PC-3 (cell line): ENCODE measurements around the gene OSBPL8. TPM values are rescaled to one million over a fixed set of nuclear protein-coding genes. Genes with fewer than 3 reads are reported as not detected.

Source experiments
- ATAC-seq: fragments of 200-7000 bp; cut with Tn5 transposase; 2 replicates; pipeline ENCODE4 v1.9.1; 2020; ENCODE audit warnings: mild to moderate bottlenecking, moderate library complexity
- BruUV-seq: library from RNA; stranded (reverse); fragments of 400-500 nt; replicated peaks from 2 replicates; lab custom pipeline; 2021; lab: Mats Ljungman, UMichigan
- CTCF ChIA-PET: fragments of 300-600 bp; sonication (Branson Sonifier 250); formaldehyde crosslinking; loops from one replicate; lab custom pipeline; 2022; ENCODE audit warnings: antibody characterized with exemption; lab: Charles Lee
- POLR2A ChIA-PET: fragments of 300-600 bp; sonication (Branson Sonifier 250); formaldehyde crosslinking; loops from one replicate; lab custom pipeline; 2022; ENCODE audit warnings: antibody characterized with exemption; ENCODE audit not compliant: unreplicated experiment; lab: Charles Lee
- DNase-seq: peaks from one replicate; pipeline ENCODE4 v3.0.0-alpha.2; 2015
- H2AFZ ChIP-seq: fragments of 300-600 bp; sonication (generic); 2 replicates; pipeline ENCODE4 v1.6.0; 2016; ENCODE audit warnings: antibody characterized with exemption, low read length
- H3F3A ChIP-seq: fragments of 300-600 bp; sonication (generic); one replicate; pipeline ENCODE4 v1.6.0; 2017; ENCODE audit warnings: antibody characterized with exemption, low read length, control low read depth, mild to moderate bottlenecking; ENCODE audit not compliant: unreplicated experiment
- H3K27ac ChIP-seq: fragments of 300-600 bp; sonication (generic); 2 replicates; pipeline ENCODE4 v1.5.1; 2016; ENCODE audit warnings: mild to moderate bottlenecking, low read length
- H3K27me3 ChIP-seq: fragments of 300-600 bp; sonication (generic); 2 replicates; pipeline ENCODE4 v1.6.1; 2016; ENCODE audit warnings: low read length, mixed read lengths
- H3K36me3 ChIP-seq: fragments of 300-600 bp; sonication (generic); 2 replicates; pipeline ENCODE4 v1.6.1; 2016; ENCODE audit warnings: low read depth, mixed run types, low read length, mixed read lengths
- H3K4me1 ChIP-seq: fragments of 300-600 bp; sonication (generic); 2 replicates; pipeline ENCODE4 v1.5.1; 2016; ENCODE audit warnings: low read length; ENCODE audit not compliant: insufficient read depth
- H3K4me2 ChIP-seq: fragments of 300-600 bp; sonication (generic); 2 replicates; pipeline ENCODE4 v1.6.0; 2016; ENCODE audit warnings: low read length
- H3K4me3 ChIP-seq: fragments of 300-600 bp; sonication (generic); 2 replicates; pipeline ENCODE4 v1.5.1; 2016; ENCODE audit warnings: mild to moderate bottlenecking, low read length, mixed read lengths
- H3K79me2 ChIP-seq: fragments of 300-600 bp; sonication (generic); 2 replicates; pipeline ENCODE4 v1.6.1; 2017; ENCODE audit warnings: low read length, mixed read lengths
- H3K9ac ChIP-seq: fragments of 300-600 bp; sonication (generic); 2 replicates; pipeline ENCODE4 v1.6.0; 2016; ENCODE audit warnings: mild to moderate bottlenecking, low read length
- H3K9me2 ChIP-seq: fragments of 300-600 bp; sonication (generic); replicated peaks from 2 replicates; pipeline ENCODE4 v1.6.1; 2016; ENCODE audit warnings: mixed run types, low read length, mixed read lengths
- H3K9me3 ChIP-seq: fragments of 300-600 bp; sonication (generic); 2 replicates; pipeline ENCODE4 v1.6.1; 2016; ENCODE audit warnings: low read length, mixed read lengths
- H4K20me1 ChIP-seq: fragments of 300-600 bp; sonication (generic); 2 replicates; pipeline ENCODE4 v1.6.1; 2016; ENCODE audit warnings: low read length, mixed read lengths
- EZH2 ChIP-seq: fragments of 300-600 bp; sonication (generic); IDR thresholded peaks from one replicate; pipeline ENCODE4 v1.6.1; 2017; ENCODE audit warnings: antibody characterized with exemption, mild to moderate bottlenecking, low read length; ENCODE audit not compliant: unreplicated experiment
- EZH2phosphoT487 ChIP-seq: fragments of 300-600 bp; sonication (generic); IDR thresholded peaks from 2 replicates; pipeline ENCODE4 v1.6.1; 2018; ENCODE audit warnings: mild to moderate bottlenecking, antibody characterized with exemption, low read length, borderline replicate concordance
- intact Hi-C: fragments of 100-400 bp; cut with micrococcal nuclease; formaldehyde crosslinking; loops from 2 replicates; pipeline ENCODE4 v1.9.0; 2023
- total RNA-seq: library from RNA; depleted of rRNA; stranded (reverse); fragments of >200 nt; gene quantifications from 2 replicates; pipeline ENCODE4 v1.2.3, GENCODE V29; 2014
- TF ChIP-seq, protein P1 (sequence below): fragments of 300-600 bp; sonication (generic); conservative IDR thresholded peaks from 2 replicates; pipeline ENCODE4 v1.5.1; 2017; ENCODE audit warnings: antibody characterized with exemption, low read depth, mild to moderate bottlenecking, low read length

OSBPL8 gene
- total RNA-seq, 1 experiment from 2014 or later = 28.5 TPM

- Histone ChIP-seq H3K36me3 (no peaks in the 10 kb centered on the region), H3K9me2 (no peaks in the 10 kb centered on the region), H3F3A (no peaks in the 10 kb centered on the region), H3K27ac (no peak overlapping the region), H3K79me2 (no peaks in the 10 kb centered on the region), H3K9me3 (no peaks in the 10 kb centered on the region), H3K27me3 (no peaks in the 10 kb centered on the region), H4K20me1 (no peaks in the 10 kb centered on the region), H3K4me2 (no peak overlapping the region), H3K9ac (no peak overlapping the region), H3K4me3 (no peak overlapping the region), H3K4me1 (0 out of 2 replicates have a peak, but pooled peaks cover 5% of the 10 kb centered on the region), H2AFZ (no peak overlapping the region)
- BruUV-seq = no TSS peak
- ChIA-PET CTCF (no interaction called here), POLR2A (no interaction called here)
- ATAC-seq = no peak
- TF ChIP-seq EZH2phosphoT487 = no peak
- no peak for TF ChIP-seq EZH2
- TF ChIP-seq, protein P1, sequence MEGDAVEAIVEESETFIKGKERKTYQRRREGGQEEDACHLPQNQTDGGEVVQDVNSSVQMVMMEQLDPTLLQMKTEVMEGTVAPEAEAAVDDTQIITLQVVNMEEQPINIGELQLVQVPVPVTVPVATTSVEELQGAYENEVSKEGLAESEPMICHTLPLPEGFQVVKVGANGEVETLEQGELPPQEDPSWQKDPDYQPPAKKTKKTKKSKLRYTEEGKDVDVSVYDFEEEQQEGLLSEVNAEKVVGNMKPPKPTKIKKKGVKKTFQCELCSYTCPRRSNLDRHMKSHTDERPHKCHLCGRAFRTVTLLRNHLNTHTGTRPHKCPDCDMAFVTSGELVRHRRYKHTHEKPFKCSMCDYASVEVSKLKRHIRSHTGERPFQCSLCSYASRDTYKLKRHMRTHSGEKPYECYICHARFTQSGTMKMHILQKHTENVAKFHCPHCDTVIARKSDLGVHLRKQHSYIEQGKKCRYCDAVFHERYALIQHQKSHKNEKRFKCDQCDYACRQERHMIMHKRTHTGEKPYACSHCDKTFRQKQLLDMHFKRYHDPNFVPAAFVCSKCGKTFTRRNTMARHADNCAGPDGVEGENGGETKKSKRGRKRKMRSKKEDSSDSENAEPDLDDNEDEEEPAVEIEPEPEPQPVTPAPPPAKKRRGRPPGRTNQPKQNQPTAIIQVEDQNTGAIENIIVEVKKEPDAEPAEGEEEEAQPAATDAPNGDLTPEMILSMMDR = no peak
- intact Hi-C loops = no loop called here
- no peak for DNase-seq
Observed at GRCh38 chr12:76317976-76318375, 241.6 kb downstream of the OSBPL8 start.

GRCh38 chr12:76316468-76316867 lies 243.1 kb downstream of the OSBPL8 start:
- Histone ChIP-seq H2AFZ (no peak overlapping the region), H4K20me1 (no peaks in the 10 kb centered on the region), H3K27ac (no peak overlapping the region), H3K9me3 (no peaks in the 10 kb centered on the region), H3K9ac (no peak overlapping the region), H3K27me3 (no peaks in the 10 kb centered on the region), H3K36me3 (no peaks in the 10 kb centered on the region), H3K4me3 (no peak overlapping the region), H3K4me2 (no peak overlapping the region), H3F3A (no peaks in the 10 kb centered on the region), H3K4me1 (0 out of 2 replicates have a peak, but pooled peaks cover 5% of the 10 kb centered on the region), H3K79me2 (no peaks in the 10 kb centered on the region), H3K9me2 (no peaks in the 10 kb centered on the region)
- no TSS peak for BruUV-seq
- intact Hi-C loops = no loop called here
- no peak for TF ChIP-seq EZH2
- TF ChIP-seq, protein P1 = no peak
- TF ChIP-seq EZH2phosphoT487 = no peak
- ChIA-PET CTCF (no interaction called here), POLR2A (no interaction called here)
- no peak for ATAC-seq
- no peak for DNase-seq

- BruUV-seq = no TSS peak
- Histone ChIP-seq H3K9me2 (no peaks in the 10 kb centered on the region), H3K36me3 (no peaks in the 10 kb centered on the region), H3K4me2 (no peak overlapping the region), H3K9me3 (no peaks in the 10 kb centered on the region), H3K27ac (no peak overlapping the region), H3K79me2 (no peaks in the 10 kb centered on the region), H4K20me1 (no peaks in the 10 kb centered on the region), H2AFZ (no peak overlapping the region), H3K27me3 (no peaks in the 10 kb centered on the region), H3K4me1 (peaks cover 8% of the 10 kb centered on the region), H3K9ac (no peak overlapping the region), H3F3A (no peaks in the 10 kb centered on the region), H3K4me3 (no peak overlapping the region)
- ATAC-seq (no peak), DNase-seq (no peak)
- ChIA-PET POLR2A (no interaction called here), CTCF (no interaction called here)
- TF ChIP-seq EZH2phosphoT487 (no peak), EZH2 (no peak)
- TF ChIP-seq, protein P1 = no peak
- intact Hi-C loops = no loop called here
Observed at GRCh38 chr12:76313299-76313698, 246.3 kb downstream of the OSBPL8 start.
